Right lobe of liver (tissue), 6 donors: ENCODE measurements around the gene RNF141. TPM values are rescaled to one million over a fixed set of nuclear protein-coding genes. Genes with fewer than 3 reads are reported as not detected.

ENCODE experiments used
- ATAC-seq, 4 donors: fragments of 200-7000 bp; cut with Tn5 transposase; one replicate each; pipeline ENCODE4 v1.9.1; 2020; ENCODE audit warnings: mild to moderate bottlenecking in 4 of 4, moderate library complexity in 4 of 4
- DNase-seq, 3 donors: peaks; one replicate each; pipeline ENCODE4 v3.0.0-alpha.2; 2020
- H3K27ac ChIP-seq, 3 donors: fragments of 200-600 bp; one replicate each; pipeline ENCODE4 v1.8.0; 2022
- H3K27me3 ChIP-seq, 2 donors: fragments of 200-600 bp; one replicate each; pipeline ENCODE4 v1.8.0; 2022
- H3K36me3 ChIP-seq, 4 donors: fragments of 200-600 bp; sonication (generic) in 1 of 4; one replicate each; pipeline versions ENCODE4 v1.5.1 to v1.8.0; 2017 to 2022; ENCODE audit warnings: control low read depth in 1 of 4
- H3K4me1 ChIP-seq, 4 donors: fragments of 200-600 bp; sonication (generic) in 1 of 4; one replicate each; pipeline versions ENCODE4 v1.5.1 to v1.8.0; 2017 to 2022; ENCODE audit warnings: control low read depth in 1 of 4
- H3K4me3 ChIP-seq, 3 donors: fragments of 200-600 bp; one replicate each; pipeline ENCODE4 v1.8.0; 2022
- H3K9me3 ChIP-seq, 4 donors: fragments of 200-600 bp; sonication (generic) in 1 of 4; one replicate each; pipeline versions ENCODE4 v1.5.1 to v1.8.0; 2017 to 2022; ENCODE audit warnings: control low read depth in 1 of 4
- CTCF ChIP-seq, 4 donors: fragments of 200-600 bp in 3 of 4; fragments of 450-650 bp in 1 of 4; IDR thresholded peaks; one replicate each; pipeline versions ENCODE4 v1.5.1 to v1.8.0; 2016 to 2022; ENCODE audit warnings: antibody characterized with exemption in 4 of 4, mild to moderate bottlenecking in 2 of 4
- POLR2A ChIP-seq: fragments of 450-650 bp; IDR thresholded peaks from one replicate; pipeline ENCODE4 v1.6.1; 2017; ENCODE audit warnings: antibody characterized with exemption, mild to moderate bottlenecking
- WGBS: methylation state at CpG from one replicate; pipeline ENCODE4 v1.1.6; 2018; ENCODE audit warnings: low coverage, low lambda C conversion rate; ENCODE audit not compliant: insufficient coverage; ENCODE audit errors: missing lambda C conversion rate; 5-methylcytosine and 5-hydroxymethylcytosine counted together
- intact Hi-C, 2 donors: fragments of 100-400 bp; cut with DNase I; formaldehyde crosslinking; loops; one replicate each; pipeline versions ENCODE4 v1.11.2 to v1.14.1; 2022
- total RNA-seq, 6 experiments: library from RNA; depleted of rRNA in 2 of 6; stranded (reverse); fragments of >200 nt in 2 of 6; fragmentation: NEBNext Ultra II Directional in 3 of 6; extraction: Animal tissue kit (Norgen Biotek cat#: 25700) in 3 of 6; gene quantifications; one replicate each; pipeline versions ENCODE4 v1.1.0 to v1.2.4, GENCODE V29; 2016 to 2023
- donor health status: DM: no; HTN: yes; CAD: no.
- donor health status: DM: no; HTN: no; CAD: no.
- donor health status: DM: no; HTN: no; CAD: no.
- donor health status: DM: no; HTN: yes; CAD: no.
- donor health status: DM: no; HTN: yes; CAD: no.

Gene RNF141
- total RNA-seq, 6 experiments from 2014 or later = 11.2 to 21.0 (median 15.1) TPM

GRCh38 chr11:10515418-10515817 is 25.6 kb downstream of the RNF141 start:
- Histone ChIP-seq H3K4me3 (no peak overlapping the region), H3K27me3 (no peaks in the 10 kb centered on the region), H3K36me3 (peaks cover 0 to 11% (median 2%) of the 10 kb centered on the region in 4 donors), H3K9me3 (no peaks in the 10 kb centered on the region), H3K27ac (no peak overlapping the region), H3K4me1 (no peaks in the 10 kb centered on the region)
- 82% methylated on average over 3 of the region's 3 CpGs for WGBS
- intact Hi-C loops = no loop called here
- ATAC-seq (no peak), DNase-seq (no peak)
- TF ChIP-seq POLR2A (no peak), CTCF (IDR thresholded peaks at IDR 0.05) (no peak)

GRCh38 chr11:10514709-10515108 is 26.3 kb downstream of the RNF141 start:
- no peaks in the 10 kb centered on the region for H3K9me3 ChIP-seq
- H3K27ac ChIP-seq = no peak overlapping the region
- H3K36me3 ChIP-seq = peaks cover 0 to 7% (median 2%) of the 10 kb centered on the region in 4 donors
- no peak for TF ChIP-seq CTCF (IDR thresholded peaks at IDR 0.05)
- TF ChIP-seq POLR2A = no peak
- no peaks in the 10 kb centered on the region for H3K4me1 ChIP-seq
- DNase-seq = no peak
- H3K4me3 ChIP-seq = no peak overlapping the region
- intact Hi-C loops = no loop called here
- WGBS = 83% methylated on average over 2 of the region's 2 CpGs
- H3K27me3 ChIP-seq = no peaks in the 10 kb centered on the region
- no peak for ATAC-seq

- 39% methylated on average over 2 of the region's 2 CpGs for WGBS
- Histone ChIP-seq H3K27me3 (no peaks in the 10 kb centered on the region), H3K36me3 (peaks cover 0 to 2% (median 0%) of the 10 kb centered on the region in 4 donors), H3K4me1 (no peaks in the 10 kb centered on the region), H3K27ac (no peak overlapping the region), H3K4me3 (no peak overlapping the region), H3K9me3 (no peaks in the 10 kb centered on the region)
- ATAC-seq = no peak
- TF ChIP-seq CTCF (IDR thresholded peaks at IDR 0.05) (peak; percentile 20 to 35 (median 30)), POLR2A (no peak)
- intact Hi-C loops = no loop called here
- no peak for DNase-seq
Observed at GRCh38 chr11:10514202-10514601, 26.8 kb downstream of the RNF141 start.

GRCh38 chr11:10511181-10511621 is 29.8 kb downstream of the RNF141 start:
- WGBS = 87% methylated on average over 10 of the region's 10 CpGs
- no peak for TF ChIP-seq CTCF (IDR thresholded peaks at IDR 0.05)
- TF ChIP-seq POLR2A = no peak
- H3K27me3 ChIP-seq = no peaks in the 10 kb centered on the region
- intact Hi-C loops = no loop called here
- no peak for ATAC-seq
- no peak overlapping the region for H3K27ac ChIP-seq
- no peaks in the 10 kb centered on the region for H3K4me1 ChIP-seq
- H3K36me3 ChIP-seq = no peaks in the 10 kb centered on the region
- H3K9me3 ChIP-seq = no peaks in the 10 kb centered on the region
- DNase-seq = no peak
- no peak overlapping the region for H3K4me3 ChIP-seq

- no peaks in the 10 kb centered on the region for H3K4me1 ChIP-seq
- H3K9me3 ChIP-seq = no peaks in the 10 kb centered on the region
- DNase-seq = no peak
- no peaks in the 10 kb centered on the region for H3K27me3 ChIP-seq
- H3K36me3 ChIP-seq = no peaks in the 10 kb centered on the region
- intact Hi-C loops = no loop called here
- no peak overlapping the region for H3K4me3 ChIP-seq
- no peak for ATAC-seq
- TF ChIP-seq POLR2A (no peak), CTCF (IDR thresholded peaks at IDR 0.05) (no peak)
- no peak overlapping the region for H3K27ac ChIP-seq
Observed at GRCh38 chr11:10506008-10506370, 35.0 kb downstream of the RNF141 start.
